Omental fat pad (tissue), 4 donors: ENCODE data around the gene TBC1D5. TPM values are rescaled to one million over a fixed set of nuclear protein-coding genes. Genes with fewer than 3 reads are reported as not detected.

Source experiments
- ATAC-seq: fragments of 150-250 bp; one replicate; pipeline ENCODE4 v1.9.1; 2016; ENCODE audit warnings: mild to moderate bottlenecking, moderate library complexity; ENCODE audit not compliant: low FRiP score
- DNase-seq: peaks from one replicate; pipeline ENCODE4 v3.0.0-alpha.2; 2019; ENCODE audit warnings: low spot score
- CTCF ChIP-seq, 3 donors: fragments of 450-650 bp; IDR thresholded peaks; one replicate each; pipeline ENCODE4 v1.5.1; 2016 to 2017; ENCODE audit warnings: antibody characterized with exemption in 3 of 3, mild to moderate bottlenecking in 3 of 3, moderate library complexity in 2 of 3
- total RNA-seq, 4 donors: library from RNA; depleted of rRNA; stranded (reverse); fragments of >200 nt; gene quantifications; one replicate each; pipeline ENCODE4 v1.1.0, GENCODE V29; 2016

TBC1D5 gene
- total RNA-seq, 4 donors from 2014 or later, result 56.8 to 92.5 (median 74.8) TPM

DNA sequence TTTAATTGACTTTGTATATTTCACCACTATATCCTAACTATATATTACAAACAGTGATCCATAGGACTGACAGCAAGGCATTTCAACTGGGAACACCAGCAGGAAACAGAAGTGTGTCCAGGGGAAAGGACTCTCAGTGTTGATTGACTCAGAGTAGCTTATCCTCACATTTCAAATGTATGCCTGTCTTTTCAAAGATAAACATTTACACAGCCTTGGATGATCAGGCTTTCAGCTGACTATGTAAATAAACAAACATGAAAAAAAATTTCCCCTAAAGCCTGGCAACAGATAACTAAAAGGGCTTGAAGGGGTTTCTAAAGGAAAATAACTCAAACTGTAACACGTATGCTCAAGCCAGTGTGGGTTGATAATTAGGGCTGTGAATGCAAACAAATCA lies 321.8 kb downstream of the TBC1D5 start:
- no peak for ATAC-seq
- DNase-seq, result no peak
- no peak for TF ChIP-seq CTCF (IDR thresholded peaks at IDR 0.05)

DNA sequence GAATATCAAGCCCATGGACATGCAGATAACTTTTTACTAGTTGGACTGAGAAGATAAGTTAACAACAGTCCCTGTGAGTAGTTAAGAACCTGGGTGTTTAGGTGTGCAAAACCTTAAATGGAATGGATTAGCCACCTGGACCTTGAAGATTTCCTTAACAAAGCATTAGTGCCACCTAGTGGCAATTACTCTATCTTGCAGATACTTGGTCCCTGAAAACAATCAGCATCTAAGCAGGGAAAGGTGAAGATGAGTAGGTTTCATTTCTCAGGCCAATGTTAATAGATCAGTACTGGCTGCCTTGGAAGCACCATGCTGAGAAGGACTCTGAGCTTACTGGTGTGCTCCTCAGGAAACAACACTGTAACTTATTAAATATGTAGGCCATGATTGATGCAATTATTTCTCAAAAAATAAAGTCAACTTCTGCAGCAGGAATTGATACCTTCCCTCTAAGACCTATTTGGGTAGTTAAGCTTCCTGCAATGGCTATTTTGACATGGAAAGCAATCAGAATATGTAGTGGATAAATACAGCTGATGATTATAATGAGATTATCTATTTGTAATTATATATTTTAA lies 329.4 kb downstream of the TBC1D5 start:
- ATAC-seq, result no peak

DNA sequence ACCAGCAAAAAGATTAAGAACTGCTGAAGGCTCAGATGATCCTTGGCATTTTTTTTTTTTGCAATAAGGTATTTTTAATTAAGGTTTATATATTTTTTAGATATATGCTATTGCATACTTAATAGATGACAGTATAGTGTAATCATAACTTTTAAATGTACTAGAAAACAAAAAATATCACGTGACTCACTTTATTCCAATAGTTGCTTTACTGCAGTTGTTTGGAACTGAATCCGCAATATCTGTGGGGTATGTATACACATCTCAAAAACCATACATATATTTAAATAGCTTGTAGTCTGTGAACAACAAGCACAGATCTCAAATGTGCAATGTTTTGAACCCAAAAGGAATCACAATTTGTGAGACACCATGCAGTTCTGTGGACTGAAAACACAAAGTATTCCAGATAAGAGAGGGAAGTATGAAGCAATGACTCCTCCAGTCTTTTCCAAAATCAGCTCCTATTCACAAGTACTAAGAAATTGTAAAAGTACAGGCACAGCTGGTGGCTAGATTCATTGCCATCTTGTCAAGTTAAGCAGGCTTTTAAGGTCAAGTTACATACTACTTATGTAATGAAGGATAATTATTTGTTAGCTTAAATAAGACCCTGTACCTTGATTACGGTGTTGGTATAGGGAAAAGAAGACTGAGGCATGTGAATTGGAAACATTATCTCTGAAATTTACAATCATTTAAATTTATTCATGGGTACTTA lies 331.1 kb downstream of the TBC1D5 start:
- TF ChIP-seq CTCF (IDR thresholded peaks at IDR 0.05), result no peak
- ATAC-seq (no peak), DNase-seq (no peak)

More for the DNA sequence above, 329.4 kb downstream of the TBC1D5 start:
- no peak for DNase-seq
- TF ChIP-seq CTCF (IDR thresholded peaks at IDR 0.05), result peak in 2 of 3 donors; percentile 40 to 77

- no peak for DNase-seq
- ATAC-seq, result no peak
- TF ChIP-seq CTCF (IDR thresholded peaks at IDR 0.05), result no peak
Observed at GRCh38 chr3:17407576-17407975, 334.9 kb downstream of the TBC1D5 start.

DNA sequence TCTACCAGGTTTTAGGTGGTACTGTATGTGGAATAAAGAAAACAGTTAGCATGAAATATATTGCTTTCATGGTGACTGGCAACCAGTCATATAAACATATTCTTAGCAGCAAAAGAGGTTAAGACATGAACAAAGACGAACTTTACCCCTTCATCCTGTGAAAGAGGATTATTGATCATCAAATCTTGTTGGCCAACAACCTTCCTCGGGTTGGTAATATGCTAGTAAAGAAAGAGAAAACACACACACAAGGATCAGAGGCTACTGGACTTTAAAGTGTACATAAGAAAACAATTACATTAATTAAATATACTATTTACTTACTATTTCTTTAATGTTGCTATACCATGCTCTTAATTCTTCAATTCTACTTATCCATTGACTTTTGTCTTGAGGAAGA lies 337.9 kb downstream of the TBC1D5 start:
- TF ChIP-seq CTCF (IDR thresholded peaks at IDR 0.05), result no peak
- ATAC-seq (no peak), DNase-seq (no peak)

GRCh38 chr3:17402442-17402841 lies 340.0 kb downstream of the TBC1D5 start:
- DNase-seq (no peak), ATAC-seq (no peak)
- no peak for TF ChIP-seq CTCF (IDR thresholded peaks at IDR 0.05)

GRCh38 chr3:17401912-17402311 lies 340.5 kb downstream of the TBC1D5 start:
- DNase-seq (no peak), ATAC-seq (no peak)
- TF ChIP-seq CTCF (IDR thresholded peaks at IDR 0.05), result no peak
